ENCODE measurements around the gene PARD3B.

Gene PARD3B

DNA sequence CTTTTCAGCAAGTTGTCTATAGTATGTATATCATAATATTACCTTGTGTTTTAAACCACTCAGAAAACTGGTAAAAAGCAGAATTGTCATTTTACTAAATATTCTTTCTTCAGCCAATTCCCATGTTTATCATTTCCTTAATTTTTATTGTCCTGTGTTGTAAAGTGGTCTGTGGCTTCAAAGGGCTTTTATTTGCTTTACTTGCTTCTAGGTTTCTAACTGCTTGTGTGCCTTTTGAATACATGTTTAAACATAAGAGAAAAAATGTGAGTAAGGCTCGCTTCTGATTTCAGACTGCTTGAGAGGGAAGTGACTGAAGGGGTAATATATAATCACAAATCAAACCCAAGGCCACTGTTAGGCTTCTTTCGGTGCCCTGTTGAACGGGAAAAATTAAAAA is 729.5 kb downstream of the PARD3B start:
- intact Hi-C loops (cut with DNase I): no loop called here
- no peak for DNase-seq

DNA sequence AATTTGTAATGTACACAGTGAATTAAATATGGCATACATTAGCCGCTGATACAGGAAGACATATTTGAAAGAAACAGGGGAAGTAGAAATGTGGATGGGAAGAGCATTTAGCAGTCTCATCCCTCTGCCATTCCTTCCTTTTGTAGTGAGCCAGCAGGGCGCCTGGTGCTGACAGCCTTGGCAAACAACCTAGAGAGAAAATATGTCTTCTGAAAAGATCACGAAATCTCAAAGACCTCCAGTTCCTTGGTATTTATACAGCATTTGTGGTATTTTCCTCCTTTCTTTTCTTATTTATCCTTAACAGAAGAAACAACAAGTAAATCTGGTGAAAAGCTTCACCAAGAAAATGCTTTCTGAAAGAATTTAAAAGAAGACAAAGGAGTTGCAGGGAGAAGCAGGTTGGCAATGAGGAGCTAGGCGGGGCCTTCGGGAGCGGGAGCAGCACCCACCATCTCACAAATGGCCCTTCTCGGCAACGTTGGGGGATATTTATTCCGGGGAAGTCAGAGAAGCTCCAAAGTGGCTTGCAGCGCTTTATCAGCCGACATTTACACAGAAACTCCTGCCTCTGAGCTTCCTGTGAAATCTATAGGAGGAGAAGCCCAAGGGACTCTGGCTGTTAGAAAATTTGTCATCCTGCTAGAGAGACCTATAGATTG is 731.0 kb downstream of the PARD3B start:
- DNase-seq: no peak
- intact Hi-C loops (cut with DNase I): no loop called here

DNA sequence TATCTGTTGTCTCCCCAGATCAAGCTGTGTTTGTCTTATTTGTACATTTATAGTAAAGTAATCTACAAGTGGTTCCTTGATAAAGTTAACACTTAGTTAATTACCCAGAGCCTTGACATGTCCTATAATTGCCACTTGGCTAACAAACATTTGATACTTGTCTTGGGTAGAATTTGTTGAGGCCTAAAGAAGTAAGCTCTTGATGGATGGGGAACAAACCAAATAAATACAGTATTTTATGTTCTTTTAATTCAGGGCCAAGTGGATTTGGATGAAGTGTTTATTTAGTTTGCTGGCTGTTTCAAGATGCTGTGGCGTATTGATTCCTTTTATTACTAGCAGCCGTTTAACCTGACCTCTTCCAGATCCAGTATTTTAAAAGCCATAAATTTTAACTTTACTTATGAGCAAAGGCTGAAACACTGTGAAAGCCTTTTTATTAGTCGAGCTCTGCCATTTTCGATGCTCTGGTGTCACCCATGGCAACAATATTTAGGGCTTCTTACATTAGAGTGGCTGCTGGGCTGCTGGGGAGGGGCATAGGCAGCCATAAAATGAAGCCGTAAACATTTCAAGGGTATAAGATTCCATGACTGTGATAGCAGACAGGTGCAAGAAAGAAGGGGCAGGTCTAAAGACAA is 735.4 kb downstream of the PARD3B start:
- intact Hi-C loops (cut with DNase I): no loop called here
- DNase-seq: no peak

DNA sequence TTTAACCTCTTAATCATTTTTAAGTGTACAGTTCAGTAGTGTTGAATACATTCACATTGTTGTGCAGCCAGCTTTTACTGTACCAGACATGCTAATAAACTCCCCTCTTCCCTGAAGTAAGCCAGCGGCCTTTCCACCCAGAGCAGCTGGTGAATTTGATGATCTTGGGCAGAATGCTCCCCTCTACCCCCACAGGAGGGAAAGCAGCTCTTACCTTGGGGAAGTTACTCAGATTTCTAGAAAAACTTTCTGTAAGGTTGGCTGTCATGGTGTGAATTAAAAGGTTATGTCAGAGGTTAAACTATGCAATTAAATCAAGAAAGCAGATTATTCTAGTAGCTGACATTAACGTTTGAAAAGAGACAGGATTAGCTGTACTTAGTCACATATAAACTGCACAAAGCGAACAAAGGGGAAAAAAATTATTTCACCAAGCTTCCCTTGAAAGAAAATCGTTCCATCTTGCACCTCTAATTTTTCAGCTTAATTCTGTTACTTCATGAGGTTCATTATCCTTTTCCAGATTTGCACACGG is 738.5 kb downstream of the PARD3B start:
- intact Hi-C loops (cut with DNase I): no loop called here
- no peak for DNase-seq

DNA sequence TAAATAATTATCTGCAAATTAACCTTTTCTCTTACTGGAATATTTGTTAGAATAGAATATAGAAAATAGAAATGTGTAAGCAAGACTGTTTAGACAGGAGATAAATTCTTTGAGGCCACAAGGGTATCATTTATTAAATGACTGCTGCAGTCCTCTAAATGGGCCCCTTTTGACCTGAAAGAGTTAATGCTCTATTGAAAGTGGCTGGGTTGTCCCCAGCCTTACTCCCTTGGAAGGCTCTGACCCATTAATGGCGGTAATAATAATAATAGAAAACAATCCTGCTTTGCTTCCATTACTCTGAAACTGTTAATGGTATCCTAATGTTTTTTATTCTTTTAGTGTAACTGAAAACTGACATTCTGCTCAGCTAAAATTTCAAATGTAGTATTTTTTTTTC is 739.1 kb downstream of the PARD3B start:
- intact Hi-C loops (cut with DNase I): no loop called here
- DNase-seq: no peak

DNA sequence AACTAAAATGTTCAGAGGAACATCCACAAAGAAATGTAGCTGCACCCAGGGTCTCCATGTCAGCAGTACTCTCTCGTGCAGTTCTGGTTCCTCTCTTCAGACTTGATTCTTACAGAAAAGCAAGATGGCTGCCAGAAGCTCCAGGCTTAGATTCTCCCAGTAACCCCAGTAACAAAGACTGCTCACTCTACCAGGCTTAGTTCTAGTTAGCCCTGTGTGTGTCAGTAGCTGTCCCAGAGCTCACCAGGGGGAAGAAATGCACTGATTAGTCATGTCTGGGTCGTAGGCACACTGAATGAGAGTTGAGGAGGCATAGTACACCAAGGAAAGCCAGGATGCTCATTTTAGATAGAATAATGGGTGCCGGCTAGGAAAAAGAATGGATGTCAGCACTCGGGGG is 742.0 kb downstream of the PARD3B start:
- no peak for DNase-seq
- intact Hi-C loops (cut with DNase I): no loop called here

DNA sequence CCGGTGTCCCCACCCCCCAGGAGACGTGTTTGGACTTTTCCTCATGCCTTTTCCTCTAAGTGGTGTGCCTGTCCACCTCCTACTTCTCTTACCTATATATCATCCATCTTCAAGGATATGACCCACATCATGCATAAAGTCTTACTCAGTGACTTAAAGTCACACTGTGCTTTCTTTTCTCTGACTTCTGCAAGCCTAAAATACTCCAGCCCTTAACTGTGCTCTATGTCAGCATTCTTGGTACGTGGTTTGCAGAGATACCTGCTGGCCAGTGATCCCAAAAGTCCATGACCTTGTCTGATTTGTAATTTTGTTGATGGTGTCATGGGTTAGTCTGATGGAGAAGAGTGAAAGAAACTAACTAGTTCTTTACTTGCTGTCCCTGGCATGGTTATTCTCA is 743.4 kb downstream of the PARD3B start:
- no peak for DNase-seq
- intact Hi-C loops (cut with DNase I): no loop called here

DNA sequence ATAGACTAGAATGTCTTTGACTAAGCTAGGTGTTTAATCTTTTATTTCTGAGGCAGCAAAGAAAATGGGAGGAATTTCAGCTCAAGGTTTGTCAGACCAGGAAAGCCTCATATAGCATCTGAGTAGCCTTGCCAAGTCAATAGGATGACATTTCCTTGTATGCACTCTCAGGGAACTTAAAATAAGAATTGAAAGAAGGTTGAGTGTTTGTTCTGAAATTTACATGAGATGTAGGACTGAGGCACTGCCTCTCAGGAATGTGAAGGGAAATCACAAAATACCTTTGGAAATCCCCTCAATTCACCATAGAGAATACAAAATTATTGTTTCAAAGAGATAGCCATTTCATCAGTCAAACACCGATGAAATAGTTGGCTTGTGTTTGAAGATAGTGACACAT is 745.0 kb downstream of the PARD3B start:
- intact Hi-C loops (cut with DNase I): no loop called here
- no peak for DNase-seq

DNA sequence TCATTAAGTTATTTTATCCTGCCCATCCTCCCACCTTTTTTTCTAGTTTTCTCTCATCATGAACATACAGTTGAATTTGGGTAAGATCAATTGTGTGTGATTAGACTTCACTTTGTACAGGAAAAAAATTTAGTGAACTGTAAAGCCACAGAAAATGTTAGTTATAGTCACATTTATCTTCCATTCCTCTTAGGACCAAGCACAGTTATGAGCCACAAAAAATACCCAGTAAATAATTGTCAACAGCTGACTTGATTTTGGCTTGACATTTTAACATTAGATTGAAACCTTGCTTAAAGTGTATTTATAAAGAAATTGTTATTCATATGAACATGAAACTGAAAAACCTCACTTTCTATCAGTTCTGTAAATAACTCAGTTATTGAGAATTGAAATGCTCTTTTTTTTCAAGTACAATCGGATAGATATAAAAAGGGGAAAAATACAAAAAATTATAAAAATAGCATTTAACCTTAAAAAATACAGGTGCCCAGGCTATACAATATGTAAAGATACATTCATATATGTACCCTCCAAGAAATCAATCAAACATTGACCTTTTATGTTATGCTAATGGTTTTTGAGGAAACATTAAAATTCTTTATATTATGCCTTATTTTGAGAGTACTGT is 747.5 kb downstream of the PARD3B start:
- DNase-seq: no peak
- intact Hi-C loops (cut with DNase I): no loop called here

DNA sequence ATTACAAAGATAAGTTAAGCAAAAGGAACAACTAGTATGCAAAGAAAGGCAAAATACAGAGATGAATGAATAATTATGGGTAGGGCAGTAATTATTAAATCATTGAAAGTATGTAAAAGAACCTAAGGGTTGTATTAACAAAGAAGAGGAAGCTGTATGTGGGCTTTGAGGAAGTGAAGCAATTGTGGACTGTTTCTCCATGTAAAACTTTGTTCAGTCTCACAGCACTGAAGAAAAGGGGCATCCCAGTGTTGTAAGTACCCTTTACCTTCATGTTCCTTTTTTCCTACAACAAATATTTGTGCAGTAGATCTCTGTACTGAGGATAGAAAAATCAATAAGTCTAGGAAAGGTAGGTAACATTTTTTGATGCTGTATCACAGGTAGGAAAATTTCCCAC is 748.3 kb downstream of the PARD3B start:
- DNase-seq: no peak
- intact Hi-C loops (cut with DNase I): no loop called here

DNA sequence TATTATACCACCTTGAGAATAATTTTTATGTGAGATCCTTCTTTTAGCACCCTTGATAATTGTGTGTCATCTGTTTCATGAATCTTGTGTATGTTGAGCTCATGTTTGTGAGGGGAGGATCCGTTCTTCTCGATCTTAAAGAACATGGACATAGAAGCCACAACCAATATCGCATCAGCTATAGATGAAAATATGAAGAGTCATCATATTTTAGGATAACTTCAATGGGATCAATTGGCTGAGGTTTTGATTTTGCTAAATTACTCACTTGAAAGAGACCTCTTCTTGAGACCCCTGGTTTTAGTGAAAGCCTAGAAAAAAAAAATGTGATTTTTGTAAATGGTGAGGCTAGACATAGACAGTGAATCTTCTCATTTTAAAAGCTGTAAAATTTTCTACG is 751.7 kb downstream of the PARD3B start:
- DNase-seq: no peak
- intact Hi-C loops (cut with DNase I): no loop called here

DNA sequence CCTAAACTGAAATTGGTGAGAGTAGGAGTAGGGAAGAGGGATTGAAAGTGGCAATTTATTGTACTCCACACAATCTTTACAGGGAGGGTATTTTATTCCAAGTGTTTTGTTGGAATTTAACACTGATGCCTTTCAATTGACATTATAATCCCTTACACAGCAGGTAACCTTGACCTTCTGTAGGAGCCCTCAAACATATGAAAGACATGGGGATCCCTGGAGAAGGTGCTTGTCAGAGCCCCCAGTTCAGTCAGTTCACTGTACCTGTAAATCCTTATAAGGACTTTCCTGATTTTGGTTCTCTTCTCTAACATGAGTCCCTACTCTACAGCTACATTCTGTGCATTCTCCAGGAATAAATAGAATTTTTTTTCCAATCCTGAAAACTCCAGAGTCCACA is 752.1 kb downstream of the PARD3B start:
- no peak for DNase-seq
- intact Hi-C loops (cut with DNase I): no loop called here

DNA sequence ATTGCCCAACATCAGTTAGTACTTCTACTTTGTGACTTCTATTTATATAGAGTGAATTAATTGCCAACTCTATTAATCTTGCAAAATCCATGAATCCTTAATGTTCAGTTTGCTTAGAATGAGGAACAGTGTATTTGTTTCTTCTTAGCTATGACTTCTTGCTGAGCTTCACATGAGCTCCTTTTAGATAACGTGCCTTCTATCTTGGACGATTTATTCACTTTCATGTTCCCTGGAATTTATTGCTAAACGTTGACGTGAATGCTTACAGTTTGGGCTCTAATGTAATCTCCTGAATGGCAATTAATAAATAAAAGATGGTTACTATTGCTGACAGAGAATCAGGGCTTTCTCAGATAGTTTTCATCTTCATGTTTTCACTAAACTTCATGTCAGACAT is 752.6 kb downstream of the PARD3B start:
- intact Hi-C loops (cut with DNase I): no loop called here
- no peak for DNase-seq

DNA sequence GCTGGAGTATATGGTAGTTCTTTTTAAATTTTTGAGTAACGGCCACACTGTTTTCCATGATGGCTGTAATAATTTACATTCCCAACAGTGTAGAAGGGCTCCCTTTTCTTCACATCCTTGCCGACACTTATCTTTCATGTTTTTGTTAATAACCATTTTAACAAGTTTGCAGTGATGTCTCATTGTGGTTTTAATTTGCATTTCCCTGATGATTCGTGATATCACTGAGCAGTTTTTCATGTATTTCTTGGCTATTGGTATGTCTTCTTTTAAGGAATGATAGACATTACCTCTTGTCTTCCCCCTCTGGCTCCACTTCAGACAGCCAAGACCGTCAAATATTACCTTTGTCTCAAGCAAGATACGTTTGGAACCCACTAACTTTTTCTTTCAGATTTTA is 765.9 kb downstream of the PARD3B start:
- DNase-seq: no peak
- intact Hi-C loops (cut with DNase I): no loop called here

DNA sequence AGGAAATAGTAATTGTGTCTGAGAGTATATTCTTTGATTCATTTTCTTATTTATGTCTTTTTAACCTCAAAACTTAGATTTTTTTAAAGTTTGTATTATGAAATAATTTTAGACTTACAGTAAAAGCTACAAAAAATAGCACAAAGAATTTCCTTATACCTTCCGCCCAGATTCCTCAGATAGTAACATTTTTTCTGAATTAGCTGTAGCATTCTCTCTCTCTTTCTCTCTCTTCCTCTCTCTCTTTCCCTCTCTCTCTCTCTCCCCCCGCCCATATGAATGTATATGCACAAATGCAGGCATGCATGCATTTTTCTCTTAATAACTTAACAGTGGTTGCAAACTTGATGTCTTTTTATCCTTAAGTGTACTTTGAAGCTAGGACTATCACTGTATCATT is 776.0 kb downstream of the PARD3B start:
- DNase-seq: no peak
- intact Hi-C loops (cut with DNase I): no loop called here

DNA sequence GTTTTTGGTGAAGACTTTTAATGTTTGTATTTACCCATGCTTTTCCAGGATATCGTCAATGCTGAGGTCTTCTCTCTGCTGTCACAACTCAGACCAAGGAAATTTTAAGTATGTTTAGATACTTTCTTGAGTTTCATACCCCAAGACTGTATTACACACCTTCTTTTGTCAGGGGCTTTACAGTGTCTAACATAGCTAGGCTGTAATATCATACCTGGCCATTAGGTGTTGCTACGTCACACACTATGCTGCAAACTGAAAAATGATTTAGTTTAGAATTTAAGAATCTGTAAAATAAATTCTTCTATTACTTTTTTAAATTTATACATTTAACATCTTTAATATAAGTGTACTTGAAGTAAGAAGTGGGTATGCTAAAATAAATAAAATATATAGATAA is 778.7 kb downstream of the PARD3B start:
- no peak for DNase-seq
- intact Hi-C loops (cut with DNase I): no loop called here

DNA sequence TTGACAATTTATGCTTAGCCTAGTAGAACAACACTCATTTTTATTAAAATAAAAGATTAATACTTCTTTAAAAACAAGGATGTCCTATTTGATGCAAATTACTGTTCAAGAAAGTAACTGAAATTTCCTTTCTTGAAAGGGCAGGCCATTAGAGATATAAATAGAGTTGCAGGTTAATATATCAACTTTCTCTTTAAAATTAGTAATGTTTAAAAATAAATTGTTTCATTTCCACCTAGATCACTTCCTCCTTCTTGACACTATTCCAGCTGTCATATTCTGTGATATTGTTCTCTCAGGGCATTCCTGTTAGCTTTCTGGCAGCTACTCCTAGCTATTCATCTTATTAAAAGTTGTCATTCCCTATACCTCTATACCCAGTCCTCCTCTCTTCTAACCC is 779.1 kb downstream of the PARD3B start:
- no peak for DNase-seq
- intact Hi-C loops (cut with DNase I): no loop called here

DNA sequence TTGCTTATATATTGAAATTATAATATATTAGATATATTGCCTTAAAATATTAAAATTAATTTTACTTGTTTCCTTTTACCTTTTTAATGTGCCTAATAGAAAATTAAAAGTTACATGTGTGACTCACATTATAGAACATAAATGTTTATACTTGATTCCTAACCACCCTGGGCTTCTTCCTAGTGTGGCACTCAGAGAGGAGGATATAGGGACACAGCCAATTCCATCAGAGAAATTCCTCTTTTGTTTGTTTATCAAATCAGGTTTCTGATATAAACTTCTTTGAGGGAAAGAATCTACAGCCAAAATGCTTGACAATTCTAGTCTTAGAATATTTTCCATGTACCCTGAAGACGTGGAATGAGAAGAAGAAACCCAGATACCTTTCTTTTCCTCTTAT is 788.1 kb downstream of the PARD3B start:
- DNase-seq: no peak
- intact Hi-C loops (cut with DNase I): no loop called here

DNA sequence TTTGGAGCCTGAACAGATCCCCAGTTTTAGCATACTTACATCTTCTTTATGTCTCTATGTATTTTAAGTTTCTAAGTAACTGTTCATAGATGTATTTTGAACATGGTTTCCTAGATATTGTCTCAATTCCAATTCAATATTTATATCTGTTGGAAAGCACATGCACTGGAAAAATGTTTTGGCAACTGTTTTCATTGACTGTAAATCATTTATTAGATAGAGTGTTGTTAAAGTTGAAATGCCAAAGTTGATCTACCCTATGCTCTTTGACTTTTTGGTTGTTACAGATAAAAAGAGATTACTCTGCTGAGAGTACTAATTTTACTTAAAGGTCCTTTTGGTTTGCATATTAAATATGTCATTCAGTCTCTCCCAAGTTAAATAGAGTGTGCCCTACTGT is 792.0 kb downstream of the PARD3B start:
- intact Hi-C loops (cut with DNase I): no loop called here
- DNase-seq: no peak

DNA sequence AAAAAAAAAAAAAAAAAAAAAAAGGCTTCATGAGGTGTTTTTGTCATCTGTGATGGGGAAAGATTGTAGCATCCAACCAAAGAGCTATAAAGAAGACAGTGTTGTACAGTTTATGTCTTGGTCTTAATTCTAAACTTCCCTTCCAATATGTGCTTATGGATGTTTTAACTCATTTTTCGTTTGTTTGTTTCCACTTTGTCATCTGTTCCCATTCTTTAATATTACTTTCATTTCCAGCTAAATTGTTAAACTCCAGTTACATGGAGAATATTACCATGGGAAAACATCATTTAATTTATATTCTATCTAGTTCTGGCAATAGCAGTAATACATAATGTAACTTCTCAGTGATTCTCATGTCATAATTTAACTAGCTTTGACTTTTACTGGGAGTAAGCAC is 792.9 kb downstream of the PARD3B start:
- no peak for DNase-seq
- intact Hi-C loops (cut with DNase I): no loop called here

DNA sequence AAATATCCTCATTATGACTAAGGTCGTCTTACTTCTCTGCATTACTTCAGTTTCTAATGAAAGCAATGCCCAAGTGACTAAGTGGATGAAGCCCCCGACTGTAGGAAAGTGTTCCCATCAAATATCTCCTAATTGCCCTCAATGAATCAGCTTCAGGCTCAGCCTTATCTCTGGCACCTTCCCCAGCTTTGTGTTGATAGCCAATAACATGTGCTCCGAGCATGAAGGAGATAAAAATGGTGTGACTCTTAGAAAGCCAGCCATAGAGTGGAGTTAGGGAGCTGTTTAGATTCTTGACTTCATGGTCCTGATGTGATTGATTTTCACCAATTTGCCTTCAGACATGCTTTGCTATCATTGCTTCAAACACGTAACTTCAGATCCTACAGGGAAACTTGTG is 797.8 kb downstream of the PARD3B start:
- intact Hi-C loops (cut with DNase I): no loop called here
- DNase-seq: no peak

DNA sequence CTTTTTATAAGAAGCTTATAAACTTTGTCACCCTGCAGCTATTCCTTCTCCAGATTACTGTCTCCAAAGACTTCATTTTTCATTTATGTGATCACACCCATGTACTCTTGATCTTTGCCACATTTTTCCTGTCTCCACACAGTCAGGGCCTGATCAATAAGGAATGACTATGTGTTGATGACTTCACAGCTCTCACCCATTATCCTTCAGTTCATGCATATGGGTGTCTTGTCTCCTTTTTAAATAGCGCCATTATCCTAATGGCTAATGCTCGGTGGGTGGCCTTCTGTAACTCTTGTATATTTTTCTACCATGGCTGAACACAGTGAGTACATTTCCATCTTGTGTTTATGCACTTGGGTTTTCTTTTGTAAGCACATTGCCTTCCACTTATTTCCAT is 801.4 kb downstream of the PARD3B start:
- no peak for DNase-seq
- intact Hi-C loops (cut with DNase I): no loop called here

All from posterior cingulate gyrus (tissue), 11 donors.